Adrenal gland (tissue), 12 donors: ENCODE data around the gene MYO18B. TPM values are rescaled to one million over a fixed set of nuclear protein-coding genes. Genes with fewer than 3 reads are reported as not detected.

Experiments
- DNase-seq, 7 donors: peaks; one replicate each; pipeline ENCODE4 v3.0.0-alpha.2; 2019 to 2020
- H3K27ac ChIP-seq, 5 donors: fragments of 200-600 bp; sonication (generic) in 4 of 5; 1 replicate in 3 of 5; 2 replicates in 2 of 5; pipeline versions ENCODE4 v1.5.1 to v1.8.0; 2016 to 2020; ENCODE audit warnings: mild to moderate bottlenecking in 1 of 5
- H3K27me3 ChIP-seq: fragments of 200-600 bp; 2 replicates; pipeline ENCODE4 v1.8.0; 2021
- H3K36me3 ChIP-seq, 2 donors: fragments of 200-600 bp; replicated peaks in 1 of 2; 1 replicate in 1 of 2; 2 replicates in 1 of 2; pipeline versions ENCODE4 v1.5.1 to v1.8.0; 2018 to 2022
- H3K4me1 ChIP-seq, 2 donors: fragments of 200-600 bp; replicated peaks in 1 of 2; 1 replicate in 1 of 2; 2 replicates in 1 of 2; pipeline versions ENCODE4 v1.5.1 to v1.8.0; 2018 to 2021
- H3K4me3 ChIP-seq, 4 donors: fragments of 200-600 bp; sonication (generic) in 3 of 4; one replicate each; pipeline ENCODE4 v1.5.1; 2016 to 2018
- H3K9me3 ChIP-seq, 3 donors: fragments of 200-600 bp; sonication (generic) in 1 of 3; replicated peaks in 1 of 3; 1 replicate in 2 of 3; 2 replicates in 1 of 3; pipeline versions ENCODE4 v1.5.1 to v1.8.0; 2016 to 2021
- POLR2A ChIP-seq, 2 donors: fragments of 450-650 bp; IDR thresholded peaks; one replicate each; pipeline ENCODE4 v1.6.1; 2017; ENCODE audit warnings: antibody characterized with exemption in 2 of 2, mild to moderate bottlenecking in 2 of 2, moderate library complexity in 1 of 2
- WGBS, 4 donors: extraction: QIAGEN DNeasy Blood & Tissue Kit in 2 of 4; methylation state at CpG; one replicate each; pipeline versions ENCODE4 v1.1.5 to v1.1.7; 2013 to 2017; 5-methylcytosine and 5-hydroxymethylcytosine counted together
- intact Hi-C, 2 donors: fragments of 100-400 bp; cut with DNase I; formaldehyde crosslinking; loops; one replicate each; pipeline versions ENCODE4 v1.14.1 to v1.15.0; 2022 to 2023
- polyA plus RNA-seq, 3 donors: library from polyadenylated mRNA; stranded (reverse); fragments of 200-250 nt in 2 of 3; fragments of 350-450 nt in 1 of 3; fragmentation: Illumina TruSeq in 1 of 3; extraction: RNeasy Lipid Tissue Mini Kit (QIAGEN cat#74804) in 1 of 3; gene quantifications; one replicate each; pipeline ENCODE4 v1.2.3, GENCODE V29; 2013 to 2014
- total RNA-seq, 9 donors: library from RNA; depleted of rRNA in 4 of 9; stranded (reverse); fragments of >200 nt in 4 of 9; fragments of 120-200 nt in 1 of 9; fragmentation: NEBNext Ultra II Directional in 1 of 9; extraction: Animal tissue kit (Norgen Biotek cat#: 25700) in 1 of 9; gene quantifications; one replicate each; pipeline versions ENCODE4 v1.1.0 to v1.2.4, GENCODE V29; 2013 to 2023
- TF ChIP-seq, protein P1 (sequence below), 6 experiments: fragments of 450-650 bp in 4 of 6; fragments of 200-600 bp in 2 of 6; sonication (generic) in 1 of 6; IDR thresholded peaks; 1 replicate in 5 of 6; 2 replicates in 1 of 6; pipeline versions ENCODE4 v1.5.1 to v1.8.0; 2016 to 2021; ENCODE audit warnings: antibody characterized with exemption in 6 of 6, mild to moderate bottlenecking in 2 of 6, moderate library complexity in 1 of 6
- donor health status: healthy with polysubstance abuse.
- donor health status: Bipolar disorder and iron deficiency.
- donor health status: DM: yes; HTN: yes; CAD: no.
- donor health status: DM: no; HTN: no; CAD: no.
- donor health status: DM: no; HTN: no; CAD: no.
- donor health status: DM: yes; HTN: yes; CAD: no.

The MYO18B gene
- total and polyA plus RNA-seq, 12 donors = 0.08 to 1.1 (median 0.18) TPM

DNA sequence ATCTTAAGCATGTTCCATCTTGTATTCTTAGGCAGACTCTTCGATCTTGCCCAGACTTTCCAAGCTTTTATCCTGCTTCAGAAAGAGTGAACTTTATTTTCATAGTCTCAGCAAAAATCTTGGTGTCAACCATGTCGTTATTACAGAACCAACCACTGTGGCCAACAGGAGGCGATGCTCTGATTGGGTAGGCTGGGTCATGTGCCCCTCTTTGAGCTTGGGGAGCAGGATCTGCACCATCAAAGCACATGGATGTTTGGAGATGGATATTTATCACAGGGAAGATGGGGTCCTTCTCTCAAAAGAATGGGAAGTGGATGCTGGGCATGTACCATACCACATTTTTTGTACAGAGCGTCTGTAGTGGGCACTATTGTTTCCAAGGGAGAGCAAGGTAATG is 197.4 kb downstream of the MYO18B start:
- intact Hi-C loops = no loop called here
- Histone ChIP-seq H3K9me3 (no peaks in the 10 kb centered on the region), H3K36me3 (no peaks in the 10 kb centered on the region), H3K27me3 (no peaks in the 10 kb centered on the region), H3K4me1 (no peaks in the 10 kb centered on the region), H3K4me3 (no peak overlapping the region), H3K27ac (no peak overlapping the region)
- WGBS, 4 donors = 81 to 91% (median 87%) methylated on average over 4 of the region's 4 CpGs
- no peak for DNase-seq
- TF ChIP-seq POLR2A (IDR thresholded peaks at IDR 0.05) = no peak
- TF ChIP-seq, protein P1, sequence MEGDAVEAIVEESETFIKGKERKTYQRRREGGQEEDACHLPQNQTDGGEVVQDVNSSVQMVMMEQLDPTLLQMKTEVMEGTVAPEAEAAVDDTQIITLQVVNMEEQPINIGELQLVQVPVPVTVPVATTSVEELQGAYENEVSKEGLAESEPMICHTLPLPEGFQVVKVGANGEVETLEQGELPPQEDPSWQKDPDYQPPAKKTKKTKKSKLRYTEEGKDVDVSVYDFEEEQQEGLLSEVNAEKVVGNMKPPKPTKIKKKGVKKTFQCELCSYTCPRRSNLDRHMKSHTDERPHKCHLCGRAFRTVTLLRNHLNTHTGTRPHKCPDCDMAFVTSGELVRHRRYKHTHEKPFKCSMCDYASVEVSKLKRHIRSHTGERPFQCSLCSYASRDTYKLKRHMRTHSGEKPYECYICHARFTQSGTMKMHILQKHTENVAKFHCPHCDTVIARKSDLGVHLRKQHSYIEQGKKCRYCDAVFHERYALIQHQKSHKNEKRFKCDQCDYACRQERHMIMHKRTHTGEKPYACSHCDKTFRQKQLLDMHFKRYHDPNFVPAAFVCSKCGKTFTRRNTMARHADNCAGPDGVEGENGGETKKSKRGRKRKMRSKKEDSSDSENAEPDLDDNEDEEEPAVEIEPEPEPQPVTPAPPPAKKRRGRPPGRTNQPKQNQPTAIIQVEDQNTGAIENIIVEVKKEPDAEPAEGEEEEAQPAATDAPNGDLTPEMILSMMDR (IDR thresholded peaks at IDR 0.05) = no peak

DNA sequence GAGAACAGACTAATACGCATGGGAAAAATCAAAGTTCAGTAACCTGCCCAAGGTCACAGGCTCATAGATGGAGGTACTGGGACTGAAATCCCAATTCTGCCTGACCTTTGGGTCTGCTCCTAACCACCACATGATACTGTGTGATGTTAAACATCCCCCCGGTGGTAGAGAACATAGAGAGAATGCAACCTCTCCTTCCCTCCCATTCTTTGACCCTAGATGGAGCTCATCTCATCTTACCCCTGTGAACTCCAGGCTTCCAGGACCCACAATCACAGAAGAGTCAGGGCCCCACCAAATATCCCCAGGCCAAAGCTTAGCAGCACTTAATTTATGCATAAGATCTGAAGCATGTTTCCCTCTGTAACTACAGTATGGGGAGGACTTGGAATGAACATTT is 198.5 kb downstream of the MYO18B start:
- Histone ChIP-seq H3K4me3 (no peak overlapping the region), H3K27me3 (no peaks in the 10 kb centered on the region), H3K9me3 (no peaks in the 10 kb centered on the region), H3K36me3 (no peaks in the 10 kb centered on the region), H3K4me1 (no peaks in the 10 kb centered on the region), H3K27ac (no peak overlapping the region)
- intact Hi-C loops = no loop called here
- DNase-seq = no peak
- TF ChIP-seq, protein P1 (IDR thresholded peaks at IDR 0.05) = no peak
- TF ChIP-seq POLR2A (IDR thresholded peaks at IDR 0.05) = no peak
- 69 to 79% (median 76%) methylated on average over 2 of the region's 2 CpGs for WGBS, 4 donors

DNA sequence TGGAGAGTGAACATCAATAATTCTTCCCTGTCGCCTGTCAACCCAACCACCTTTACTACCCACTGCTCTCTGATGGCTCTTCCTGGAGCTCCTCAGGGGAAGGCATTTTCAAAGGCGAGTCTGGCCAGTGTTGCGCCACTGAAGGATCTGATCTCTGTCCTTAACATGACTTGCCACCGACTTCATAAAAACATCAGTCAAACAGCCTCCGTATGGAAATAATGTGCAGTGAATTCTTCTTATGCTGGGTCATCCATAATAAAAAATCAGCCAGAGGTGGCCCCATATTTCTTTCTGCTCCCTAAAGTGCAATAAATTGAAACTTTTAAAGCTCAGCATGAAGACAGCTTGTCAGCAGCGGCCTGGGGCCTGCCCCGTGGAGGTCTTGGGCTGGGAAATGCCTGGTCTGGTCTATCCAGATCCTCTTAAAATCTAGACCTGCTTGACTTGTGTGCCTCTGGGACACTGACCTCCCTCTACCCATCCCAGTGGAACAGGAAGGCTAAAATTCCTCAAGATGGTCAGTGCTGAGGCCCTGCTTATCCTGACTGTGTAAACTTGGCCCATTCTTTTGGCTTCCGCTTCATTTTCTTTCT is 199.5 kb downstream of the MYO18B start:
- no peaks in the 10 kb centered on the region for H3K4me1 ChIP-seq
- H3K9me3 ChIP-seq = no peaks in the 10 kb centered on the region
- no peaks in the 10 kb centered on the region for H3K36me3 ChIP-seq
- intact Hi-C loops = no loop called here
- H3K27ac ChIP-seq = no peak overlapping the region
- H3K4me3 ChIP-seq = no peak overlapping the region
- H3K27me3 ChIP-seq = no peaks in the 10 kb centered on the region
- DNase-seq = no peak
- TF ChIP-seq, protein P1 (IDR thresholded peaks at IDR 0.05) = no peak
- TF ChIP-seq POLR2A (IDR thresholded peaks at IDR 0.05) = no peak
- WGBS, 4 donors = 45 to 62% (median 49%) methylated on average over 8 of the region's 8 CpGs

DNA sequence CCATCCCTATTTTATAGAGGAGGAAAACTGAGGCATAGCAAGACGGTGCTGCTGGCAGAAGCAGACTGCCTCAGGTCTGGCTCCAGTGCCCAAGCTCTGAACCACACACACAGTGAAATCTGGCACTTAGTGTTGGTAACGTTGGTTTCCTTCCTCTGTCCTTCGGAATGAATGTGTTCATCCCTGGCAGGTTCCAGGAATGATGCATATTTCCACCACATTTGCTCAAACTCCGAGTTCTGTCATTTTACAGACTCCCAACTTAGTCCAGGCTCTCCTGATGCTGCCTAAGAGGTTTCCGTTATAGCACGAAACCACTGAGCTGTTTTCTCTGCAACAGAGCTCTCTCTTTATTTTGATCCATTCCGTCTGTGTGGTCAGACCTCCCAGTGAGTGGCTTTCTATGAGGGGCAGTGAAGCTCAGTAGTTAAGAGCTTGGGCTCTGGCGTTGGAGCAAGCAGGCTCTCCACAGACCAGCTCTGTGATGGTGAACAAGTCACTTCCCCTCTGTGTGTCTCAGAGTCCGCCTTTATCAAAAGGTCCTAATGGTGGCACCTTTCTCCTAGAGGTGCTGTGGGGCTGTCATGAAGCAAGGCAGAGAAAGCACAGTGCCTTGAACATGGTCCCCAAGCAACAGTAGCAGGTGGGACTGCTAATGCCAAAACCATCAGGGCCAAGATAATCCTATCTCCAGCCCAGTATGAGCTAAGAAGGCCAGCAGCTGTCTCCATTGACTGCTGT is 200.3 kb downstream of the MYO18B start:
- Histone ChIP-seq H3K27me3 (no peaks in the 10 kb centered on the region), H3K9me3 (no peaks in the 10 kb centered on the region), H3K4me3 (no peak overlapping the region), H3K4me1 (no peaks in the 10 kb centered on the region), H3K36me3 (no peaks in the 10 kb centered on the region), H3K27ac (no peak overlapping the region)
- DNase-seq = no peak
- TF ChIP-seq POLR2A (IDR thresholded peaks at IDR 0.05) = no peak
- TF ChIP-seq, protein P1 (IDR thresholded peaks at IDR 0.05) = no peak
- intact Hi-C loops = no loop called here
- 48 to 69% (median 62%) methylated on average over 8 to 9 of the region's 9 CpGs for WGBS, 4 donors
